GM20431 (cell line): ENCODE results near the gene DES.
"Not testable (repeated sequence)": the region's sequence is repeated elsewhere in the genome, so short reads cannot be mapped to it uniquely, and the experiment has no call there.

Source experiments
- in situ Hi-C: fragments of 300-500 bp; cut with MseI, MboI; formaldehyde crosslinking; loops from one replicate; pipeline ENCODE4 v1.15.0; 2020; ENCODE audit warnings: low sequenced_read_pairs; ENCODE audit not compliant: unreplicated experiment

DES gene

DNA sequence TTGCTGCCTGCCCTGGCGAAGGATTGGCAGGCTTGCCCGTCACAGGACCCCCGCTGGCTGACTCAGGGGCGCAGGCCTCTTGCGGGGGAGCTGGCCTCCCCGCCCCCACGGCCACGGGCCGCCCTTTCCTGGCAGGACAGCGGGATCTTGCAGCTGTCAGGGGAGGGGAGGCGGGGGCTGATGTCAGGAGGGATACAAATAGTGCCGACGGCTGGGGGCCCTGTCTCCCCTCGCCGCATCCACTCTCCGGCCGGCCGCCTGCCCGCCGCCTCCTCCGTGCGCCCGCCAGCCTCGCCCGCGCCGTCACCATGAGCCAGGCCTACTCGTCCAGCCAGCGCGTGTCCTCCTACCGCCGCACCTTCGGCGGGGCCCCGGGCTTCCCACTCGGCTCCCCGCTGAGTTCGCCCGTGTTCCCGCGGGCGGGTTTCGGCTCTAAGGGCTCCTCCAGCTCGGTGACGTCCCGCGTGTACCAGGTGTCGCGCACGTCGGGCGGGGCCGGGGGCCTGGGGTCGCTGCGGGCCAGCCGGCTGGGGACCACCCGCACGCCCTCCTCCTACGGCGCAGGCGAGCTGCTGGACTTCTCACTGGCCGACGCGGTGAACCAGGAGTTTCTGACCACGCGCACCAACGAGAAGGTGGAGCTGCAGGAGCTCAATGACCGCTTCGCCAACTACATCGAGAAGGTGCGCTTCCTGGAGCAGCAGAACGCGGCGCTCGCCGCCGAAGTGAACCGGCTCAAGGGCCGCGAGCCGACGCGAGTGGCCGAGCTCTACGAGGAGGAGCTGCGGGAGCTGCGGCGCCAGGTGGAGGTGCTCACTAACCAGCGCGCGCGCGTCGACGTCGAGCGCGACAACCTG, at the start of gene DES:
Gene DES, plus strand, starts transcription at position 223 of the 857 bp plus-strand sequence. Its CDS starts 86 bp downstream, at position 309.
- in situ Hi-C loops, result no loop called here

DNA sequence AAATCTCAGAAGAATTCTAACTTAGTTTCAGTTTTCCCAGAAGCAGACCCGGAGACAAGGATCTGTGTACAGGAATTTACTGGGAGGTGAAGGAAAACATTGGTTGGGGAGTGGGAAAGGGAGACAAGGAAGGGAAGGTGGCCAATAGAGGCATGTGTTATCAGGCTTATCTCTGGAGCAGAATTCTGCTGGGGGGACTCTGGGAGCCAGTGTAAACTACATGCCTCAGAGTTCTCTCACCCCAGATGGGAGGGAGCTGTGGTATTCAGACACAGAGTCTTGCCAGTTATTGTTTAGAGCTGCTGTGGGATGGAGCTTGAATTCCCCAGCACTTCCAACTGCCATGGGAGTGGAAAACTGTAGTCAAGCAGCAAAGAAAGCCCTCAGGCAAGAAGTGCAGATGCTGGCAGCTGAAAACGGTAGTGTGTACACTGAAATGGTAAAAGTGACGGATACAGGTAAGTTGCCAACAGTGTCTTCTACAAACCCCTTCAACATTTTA, 49.4 kb upstream of the DES start:
- in situ Hi-C loops, result no loop called here

DNA sequence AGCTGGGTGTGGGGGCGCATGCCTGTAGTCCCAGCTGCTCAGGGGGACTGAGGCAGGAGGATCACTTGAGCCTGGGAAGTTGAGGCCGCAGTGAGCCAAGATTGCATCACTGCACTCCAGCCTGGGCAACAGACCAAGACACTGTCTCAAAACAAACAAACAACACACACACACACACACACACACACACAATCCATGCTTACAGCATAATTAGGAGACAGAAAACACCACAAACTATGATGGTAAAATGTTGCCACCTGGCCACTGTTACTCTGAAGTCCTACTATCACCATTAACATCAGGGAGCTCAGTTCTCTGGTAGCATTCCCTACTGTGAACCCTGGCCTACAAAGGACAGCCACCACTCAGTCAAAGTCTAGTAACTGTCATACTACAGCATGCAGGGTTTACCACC, 48.7 kb upstream of the DES start:
- in situ Hi-C loops, result no loop called here

DNA sequence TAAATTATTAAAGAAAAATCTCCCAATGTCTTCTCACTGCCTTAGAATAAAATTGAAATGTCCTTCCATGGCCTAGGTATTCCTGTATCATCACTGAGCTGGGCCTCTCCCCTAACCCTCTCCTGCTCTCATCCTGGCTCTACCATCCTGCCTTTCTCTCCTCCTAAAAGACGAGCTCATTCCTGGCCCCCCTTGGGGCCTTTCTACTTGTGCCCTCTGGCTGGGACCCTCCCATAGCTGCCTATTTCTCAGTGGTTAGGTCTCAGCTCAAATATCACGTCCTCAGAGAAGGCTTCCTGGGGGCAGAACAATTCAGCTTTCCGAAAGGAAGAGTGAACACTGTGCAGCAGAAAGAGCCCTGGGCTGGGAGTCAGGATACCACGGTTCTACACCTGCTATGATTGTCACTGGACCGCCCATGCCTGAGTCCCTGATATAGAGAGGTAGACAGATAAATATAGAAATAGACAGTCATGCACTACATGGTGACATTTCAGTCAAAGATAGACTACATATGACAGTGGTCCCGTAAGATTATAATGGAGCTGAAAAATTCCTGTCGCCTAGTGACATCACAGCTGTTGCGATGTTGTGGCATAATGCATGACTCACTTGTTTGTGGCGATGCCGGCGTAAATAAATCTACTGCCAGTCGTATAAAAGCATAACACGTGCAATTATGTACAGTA, 39.9 kb upstream of the DES start:
- in situ Hi-C loops, result no loop called here

DNA sequence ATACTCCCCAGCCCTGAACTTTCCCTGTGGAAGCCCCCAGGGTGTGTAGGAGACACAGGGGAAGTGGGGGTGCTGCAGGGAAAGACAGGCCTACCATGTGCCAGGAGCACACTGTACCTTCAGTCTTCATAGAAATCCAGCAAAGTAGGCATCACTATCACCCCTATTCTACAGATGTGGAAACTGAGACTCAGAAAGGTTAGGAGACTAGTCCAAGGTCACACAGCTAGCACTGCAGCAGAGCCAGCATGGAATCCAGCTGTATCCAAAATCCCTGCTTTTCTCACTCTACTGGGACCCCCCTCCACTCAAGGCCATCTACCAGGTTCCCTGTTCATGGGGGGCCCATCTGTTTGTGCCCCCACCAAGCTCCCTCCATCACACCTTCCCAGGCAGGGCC, 37.3 kb upstream of the DES start:
- in situ Hi-C loops, result no loop called here

DNA sequence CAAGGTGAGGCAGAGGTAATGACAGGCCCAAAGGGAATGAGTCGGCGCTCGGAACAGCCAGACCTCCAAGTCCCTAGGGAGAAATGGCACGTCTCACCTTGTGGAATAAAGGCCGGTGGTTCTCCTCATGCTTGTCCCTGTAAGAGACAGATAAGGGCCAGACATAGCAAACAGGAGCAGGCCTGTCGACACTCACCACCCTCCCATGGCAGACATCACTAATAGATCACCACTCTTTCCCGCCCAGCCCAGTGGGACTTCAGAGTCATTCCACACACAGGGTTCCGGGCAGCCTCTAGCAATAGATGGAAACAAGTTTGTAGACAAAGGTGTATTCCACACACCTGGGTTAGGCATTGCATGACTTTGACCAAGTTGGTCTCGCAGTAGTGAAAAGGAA, 36.7 kb upstream of the DES start:
- in situ Hi-C loops, result no loop called here

DNA sequence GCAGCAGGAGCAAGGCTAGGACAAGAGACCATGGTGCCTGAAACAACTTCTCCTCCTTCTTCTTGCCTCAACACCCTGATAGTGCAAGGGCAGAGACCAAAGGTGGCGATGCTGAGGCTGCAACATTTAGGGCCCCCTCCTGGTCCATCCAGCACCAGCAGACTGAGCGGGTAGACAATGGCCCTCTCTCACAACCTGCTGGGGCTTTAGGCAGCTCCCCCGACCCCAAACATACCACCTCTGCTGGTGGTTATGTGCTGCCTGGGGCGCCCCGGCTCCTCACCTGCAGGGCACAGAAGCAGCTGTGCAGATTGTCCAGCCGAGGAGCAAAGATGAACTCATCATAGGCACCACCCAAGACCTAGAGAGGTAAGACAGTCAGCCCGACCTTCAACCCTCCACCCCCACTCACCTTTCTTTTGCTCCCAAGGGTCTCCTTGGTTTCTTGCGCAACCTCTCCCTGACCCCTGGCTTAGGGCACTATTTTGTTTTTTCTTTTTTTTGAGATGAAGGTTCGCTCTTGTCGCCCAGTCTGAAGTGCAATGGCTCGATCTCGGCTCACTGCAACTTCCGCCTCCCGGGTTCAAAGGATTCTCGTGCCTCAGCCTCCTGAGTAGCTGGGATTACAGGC, 34.0 kb upstream of the DES start:
- in situ Hi-C loops, result no loop called here

DNA sequence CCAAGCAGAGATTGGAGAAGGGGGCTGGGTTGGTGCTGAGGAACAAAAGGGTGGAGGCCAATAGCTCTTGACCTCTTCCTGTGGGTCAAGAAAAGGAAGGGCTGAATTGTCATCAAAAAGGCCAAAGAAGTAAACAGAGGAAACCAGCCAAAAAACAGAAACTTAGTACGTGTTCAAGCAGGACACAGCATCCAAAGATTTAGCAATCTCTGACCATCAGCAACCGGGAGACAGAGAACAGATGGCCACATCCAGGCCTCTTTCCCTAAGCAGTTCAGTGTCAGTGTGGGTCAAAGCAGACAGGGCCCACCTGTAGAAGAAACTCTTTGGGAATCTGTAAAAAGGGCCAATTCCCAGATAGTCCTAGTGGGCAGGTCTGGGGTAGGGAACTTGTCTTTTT, 33.3 kb upstream of the DES start:
- in situ Hi-C loops, result no loop called here

DNA sequence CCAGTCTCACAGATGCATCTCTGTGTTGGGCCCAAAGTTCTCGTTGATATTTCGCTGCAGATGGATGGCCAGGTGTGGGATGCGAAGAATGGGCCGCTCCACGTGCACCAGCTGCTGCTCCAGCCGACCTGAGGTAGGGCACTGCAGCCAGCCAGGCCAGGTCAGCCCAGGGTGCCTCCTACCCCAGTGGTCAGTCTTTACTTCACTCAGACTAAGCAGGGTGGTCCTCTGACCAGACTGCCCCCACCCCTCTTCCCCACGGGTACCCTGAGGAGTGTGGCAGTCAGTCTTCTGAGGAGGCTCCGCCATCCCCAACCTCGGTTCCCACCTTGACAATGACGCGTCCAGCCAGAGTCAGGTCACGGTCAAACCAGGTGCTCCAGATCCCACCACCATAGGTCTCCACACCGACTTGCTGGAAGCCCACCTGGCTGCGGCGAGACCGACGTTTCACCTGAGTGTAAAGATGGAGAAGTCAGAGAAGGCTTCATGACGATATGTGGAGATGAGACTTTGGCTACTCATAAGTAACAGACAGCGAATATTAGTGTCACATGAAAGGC, 32.1 kb upstream of the DES start:
- in situ Hi-C loops, result no loop called here

DNA sequence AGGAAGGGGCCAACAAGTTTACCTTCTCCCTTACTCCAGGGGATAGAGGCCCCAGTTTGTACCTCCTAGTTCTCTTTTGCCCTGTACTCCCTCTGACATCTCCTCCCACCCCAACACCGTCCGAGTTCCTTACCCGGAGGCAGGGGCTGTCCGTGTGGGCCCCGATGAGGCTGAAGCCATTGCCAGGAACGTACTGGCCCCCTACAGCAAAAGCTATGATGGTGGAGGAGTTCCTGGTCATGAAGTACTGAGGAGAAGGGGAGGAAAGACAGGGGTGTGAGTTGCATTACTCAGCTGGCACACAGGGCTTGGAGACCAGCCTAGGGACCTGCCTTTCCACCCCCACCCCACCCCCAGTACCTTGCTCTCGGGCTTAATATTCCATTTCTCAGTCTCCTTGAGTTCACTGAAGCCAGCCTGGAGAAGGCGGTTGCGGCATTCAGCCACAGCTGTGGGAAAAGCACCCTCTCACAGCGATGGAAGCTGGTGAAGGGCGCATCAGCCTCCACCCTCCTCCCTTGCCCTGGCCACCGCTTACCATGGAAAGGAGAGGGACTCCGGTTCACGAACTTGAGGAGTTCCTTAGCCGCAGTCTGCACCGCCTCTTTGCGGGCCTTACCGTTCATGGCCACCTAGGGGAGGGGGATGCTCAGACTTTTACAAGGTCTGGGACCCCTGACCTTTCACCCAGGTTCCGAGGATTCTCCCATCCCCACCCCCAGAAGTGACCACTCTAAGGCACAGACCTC, 31.5 kb upstream of the DES start:
- in situ Hi-C loops, result no loop called here

DNA sequence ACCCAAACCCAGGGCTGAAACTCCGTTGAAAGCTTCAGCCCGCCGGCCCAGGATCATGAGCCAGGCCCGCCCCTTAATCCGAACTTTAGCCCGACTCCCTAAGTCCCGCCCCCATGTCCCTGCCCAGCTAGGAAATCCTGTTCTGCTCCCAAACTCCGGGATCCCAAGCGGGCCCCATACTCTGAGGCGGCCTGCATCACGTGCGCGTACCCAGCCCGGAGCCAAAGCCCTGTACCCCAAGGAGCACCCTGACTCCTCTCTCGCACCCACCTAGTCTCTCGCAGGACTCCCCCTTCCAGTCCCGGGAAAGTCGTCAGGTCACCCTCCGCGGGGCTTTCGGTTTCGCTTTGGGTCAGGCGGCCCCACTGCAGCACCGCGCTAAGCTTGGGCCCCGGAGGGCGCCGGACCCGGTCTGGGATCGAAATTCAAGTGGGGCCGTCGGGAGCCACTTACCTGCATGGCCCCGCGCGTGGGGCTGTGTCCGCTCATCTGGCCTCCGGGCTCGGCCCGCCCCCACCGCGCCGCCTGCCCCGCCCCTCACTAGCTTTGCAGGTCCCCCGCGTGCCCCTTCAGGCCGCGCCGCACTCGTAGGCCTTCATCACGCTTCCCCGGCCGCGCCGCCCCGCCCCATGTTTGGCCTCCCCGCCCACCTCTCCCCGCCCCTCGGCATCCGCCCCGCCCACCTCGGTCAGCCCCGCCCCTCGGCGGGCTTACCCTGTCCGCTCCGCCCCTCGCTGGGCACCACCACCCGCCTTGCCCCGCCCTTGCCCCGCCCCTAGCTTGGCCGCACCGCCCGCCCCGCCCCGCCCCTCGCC, 30.7 kb upstream of the DES start, which contains the start of gene DNPEP:
Gene DNPEP, minus strand, starts transcription at position 607 of the 815 bp plus-strand sequence. Its CDS starts 118 bp downstream, at position 489.
- in situ Hi-C loops, result no loop called here

DNA sequence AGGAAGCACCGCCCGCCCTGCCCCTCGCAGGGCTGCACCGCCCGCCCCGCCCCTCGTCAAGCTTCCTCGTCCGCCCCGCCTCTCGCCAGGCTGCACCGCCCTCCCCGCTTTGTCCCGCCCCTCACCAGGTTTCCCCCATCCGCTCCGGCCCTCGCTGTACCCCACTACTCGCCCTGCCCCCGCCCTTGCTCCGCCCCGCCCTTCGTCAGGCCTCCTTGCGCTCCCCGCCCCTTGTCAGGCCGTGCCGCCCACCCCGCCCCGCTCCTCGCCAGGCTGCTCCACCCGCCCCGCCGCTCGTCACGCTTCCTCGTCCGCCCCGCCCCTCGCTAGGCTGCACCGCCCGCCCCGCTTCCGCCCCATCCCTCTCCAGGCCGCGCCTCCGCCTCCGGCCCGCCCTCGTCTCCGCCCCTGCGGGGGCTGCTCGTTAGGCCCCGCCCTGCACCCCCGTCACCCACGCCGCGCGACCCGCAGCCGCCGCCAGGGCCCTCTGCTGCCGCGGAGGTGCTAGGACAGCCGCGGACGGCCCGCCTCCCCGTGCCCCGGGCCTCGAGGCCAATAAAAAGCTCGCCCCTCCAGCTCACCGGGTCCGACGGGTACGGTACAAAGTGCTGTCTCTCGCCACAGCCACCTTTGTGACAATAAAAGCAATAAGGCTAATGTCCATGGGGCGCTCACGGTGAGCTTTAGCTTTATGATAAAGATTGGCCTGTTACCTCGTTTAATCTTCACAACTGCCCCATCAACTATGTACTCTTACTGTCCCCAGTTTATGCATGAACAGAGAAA, 29.9 kb upstream of the DES start:
- in situ Hi-C loops, result no loop called here

DNA sequence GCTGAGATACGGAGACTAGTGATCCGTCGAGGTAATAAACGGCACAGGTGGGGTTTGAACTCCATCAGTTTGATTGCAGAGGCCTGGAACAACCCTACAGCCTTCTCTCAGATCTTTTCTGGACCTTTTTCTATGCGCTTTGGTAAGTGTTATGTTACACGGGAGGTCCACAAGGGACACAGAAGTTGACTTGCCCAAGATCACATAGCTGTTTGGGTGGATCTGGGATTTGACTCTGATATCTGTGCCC, 29.3 kb upstream of the DES start:
- in situ Hi-C loops, result no loop called here

DNA sequence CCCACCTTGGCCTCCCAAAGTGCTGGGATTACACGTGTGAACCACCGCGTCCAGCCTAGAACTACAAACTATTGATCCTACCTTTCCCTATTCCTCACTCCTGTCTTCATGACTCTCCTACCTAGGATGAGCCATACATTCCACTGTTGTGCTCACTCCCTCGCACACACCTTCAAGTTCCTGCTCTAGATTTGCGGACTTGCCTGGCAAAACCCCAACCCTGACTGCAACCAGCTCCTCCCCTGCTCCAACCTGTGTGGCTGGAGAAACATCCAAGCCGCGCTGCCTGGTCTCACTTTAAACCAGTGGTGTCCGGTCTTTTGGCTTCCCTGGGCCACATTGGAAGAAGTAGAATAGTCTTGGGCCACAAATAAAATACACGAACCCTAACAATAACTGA, 25.4 kb upstream of the DES start:
- in situ Hi-C loops, result no loop called here

DNA sequence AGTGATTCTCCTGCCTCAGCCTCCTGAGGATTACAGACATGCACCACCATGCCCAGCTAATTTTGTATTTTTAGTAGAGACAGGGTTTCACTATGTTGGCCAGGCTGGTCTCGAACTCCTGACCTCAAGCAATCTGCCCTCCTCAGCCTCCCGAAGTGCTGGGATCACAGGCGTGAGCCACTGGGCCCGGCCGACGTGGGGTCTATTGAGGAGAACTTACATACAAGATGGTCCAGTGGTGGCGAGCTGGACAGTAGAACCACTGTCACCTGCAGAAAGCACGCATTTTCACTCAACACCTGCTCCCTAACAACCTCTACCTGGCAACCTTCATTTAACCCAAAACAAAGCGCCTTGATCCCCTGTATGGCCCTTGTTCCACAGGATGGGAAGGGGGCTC, 23.1 kb upstream of the DES start:
- in situ Hi-C loops, result not testable (repeated sequence)

DNA sequence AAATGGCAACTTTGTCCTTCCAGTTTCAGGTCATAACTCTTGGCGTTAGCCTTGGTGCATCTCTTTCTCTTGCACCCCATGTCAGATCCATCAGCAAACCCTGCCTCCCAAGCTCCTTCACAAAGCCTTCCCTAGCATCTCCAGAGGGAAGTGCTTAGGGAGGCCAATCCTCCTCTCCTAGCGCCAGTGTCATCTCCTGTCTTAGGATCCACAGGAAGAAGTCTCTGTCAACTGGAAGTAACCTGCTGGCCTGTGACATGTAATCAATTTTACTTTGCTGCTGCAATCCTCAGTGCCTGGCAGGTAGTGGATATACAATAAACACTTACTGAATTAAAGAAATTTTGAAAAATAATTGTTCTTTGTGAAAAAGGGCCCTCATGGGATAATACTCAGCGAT, 22.6 kb upstream of the DES start:
- in situ Hi-C loops, result no loop called here

DNA sequence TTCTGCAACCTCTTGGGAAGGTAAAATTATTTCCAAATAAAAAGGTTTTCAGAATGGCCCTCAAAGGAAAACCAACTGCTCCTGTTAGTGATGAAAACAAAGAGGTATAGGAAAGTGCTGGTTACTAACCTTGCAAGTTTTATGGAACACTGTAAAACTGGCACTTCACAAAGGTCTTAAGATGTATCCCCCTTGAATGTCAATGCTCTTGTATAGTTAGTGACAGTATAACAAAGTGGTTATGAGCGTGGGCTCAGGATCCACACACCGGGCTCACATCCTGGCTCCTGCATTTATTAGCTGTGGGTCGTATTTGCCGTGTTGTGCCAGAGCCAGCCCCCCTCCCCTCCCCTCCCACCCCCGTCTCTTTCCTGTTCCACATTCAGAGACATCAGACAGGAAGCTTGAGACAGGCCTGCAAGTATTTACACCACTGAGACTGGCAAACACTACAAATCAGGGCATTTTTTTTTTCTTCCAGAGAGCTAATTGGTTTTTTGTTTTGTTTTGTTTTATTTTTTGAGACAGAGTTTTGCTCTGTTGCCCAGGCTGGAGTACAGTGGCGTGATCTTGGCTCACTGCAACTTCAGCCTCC, 21.2 kb upstream of the DES start:
- in situ Hi-C loops, result no loop called here

DNA sequence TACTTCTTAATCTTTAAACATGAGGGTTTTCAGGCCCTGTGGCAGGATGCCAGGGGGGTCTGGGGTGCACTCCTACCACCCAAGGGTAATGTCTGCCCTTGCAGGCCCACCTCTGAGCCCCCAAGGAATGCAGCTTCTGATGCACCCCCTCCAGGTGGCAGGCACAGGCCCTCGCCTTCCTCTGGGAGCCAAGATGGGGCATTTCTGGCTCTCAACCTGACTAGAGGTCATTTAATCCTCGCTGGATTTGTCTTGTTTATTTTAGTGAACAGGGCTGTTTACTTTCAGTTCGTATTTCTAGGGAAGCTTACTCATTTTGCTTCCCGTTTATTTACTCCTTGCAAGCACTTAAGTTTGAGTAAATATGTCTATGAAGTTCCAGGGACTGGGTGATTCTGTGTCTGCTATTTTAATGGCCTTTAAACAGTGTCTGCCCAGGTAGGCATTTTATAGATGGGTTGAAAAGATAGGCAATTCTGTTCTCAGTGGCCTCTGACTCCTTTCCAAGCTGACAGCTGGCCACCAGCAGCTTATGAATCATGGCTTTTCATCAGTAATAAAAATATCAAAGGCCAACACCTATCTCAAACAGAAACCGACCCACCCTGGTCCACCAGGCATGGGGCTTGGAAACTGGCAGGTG, 19.3 kb upstream of the DES start:
- in situ Hi-C loops, result no loop called here
